Amniotic stem cell (primary cell): ENCODE data around the gene VAPB.

Source experiments
- DNase-seq: peaks from one replicate; lab custom pipeline; 2025; lab: John Stamatoyannopoulos, UW

The VAPB gene

GRCh38 chr20:58461899-58462298, 72.9 kb downstream of the VAPB start:
- DNase-seq = no peak

GRCh38 chr20:58463256-58463655, 74.2 kb downstream of the VAPB start:
- no peak for DNase-seq

GRCh38 chr20:58464838-58465237, 75.8 kb downstream of the VAPB start:
- no peak for DNase-seq

GRCh38 chr20:58466095-58466708, 77.2 kb downstream of the VAPB start:
- no peak for DNase-seq

- no peak for DNase-seq
Measured at GRCh38 chr20:58466729-58467571, 77.9 kb downstream of the VAPB start.

- no peak for DNase-seq
Measured at GRCh38 chr20:58467572-58468527, 78.8 kb downstream of the VAPB start.

GRCh38 chr20:58469616-58470015, 80.6 kb downstream of the VAPB start:
- no peak for DNase-seq

GRCh38 chr20:58470336-58471192, 81.5 kb downstream of the VAPB start:
- DNase-seq = no peak

- no peak for DNase-seq
Measured at GRCh38 chr20:58471193-58472164, 82.5 kb downstream of the VAPB start.

GRCh38 chr20:58472273-58473018, 83.4 kb downstream of the VAPB start:
- no peak for DNase-seq

GRCh38 chr20:58473453-58474425, 84.7 kb downstream of the VAPB start:
- DNase-seq = no peak

GRCh38 chr20:58475466-58475865, 86.4 kb downstream of the VAPB start:
- DNase-seq = no peak

- DNase-seq = no peak
Measured at GRCh38 chr20:58478141-58478805, 89.2 kb downstream of the VAPB start.

- DNase-seq = no peak
Measured at GRCh38 chr20:58479726-58480440, 90.9 kb downstream of the VAPB start.

GRCh38 chr20:58480551-58481336, 91.7 kb downstream of the VAPB start:
- no peak for DNase-seq

- DNase-seq = no peak
Measured at GRCh38 chr20:58481481-58482021, 92.5 kb downstream of the VAPB start.
